NCI-H524 (cell line): ENCODE data around the gene EMC7.
"Not testable (repeated sequence)": the region's sequence is repeated elsewhere in the genome, so short reads cannot be mapped to it uniquely, and the experiment has no call there.

Experiments
- DNase-seq, 2 experiments: peaks; one replicate each; lab custom pipeline; 2025; lab: John Stamatoyannopoulos, UW

Gene EMC7

DNA sequence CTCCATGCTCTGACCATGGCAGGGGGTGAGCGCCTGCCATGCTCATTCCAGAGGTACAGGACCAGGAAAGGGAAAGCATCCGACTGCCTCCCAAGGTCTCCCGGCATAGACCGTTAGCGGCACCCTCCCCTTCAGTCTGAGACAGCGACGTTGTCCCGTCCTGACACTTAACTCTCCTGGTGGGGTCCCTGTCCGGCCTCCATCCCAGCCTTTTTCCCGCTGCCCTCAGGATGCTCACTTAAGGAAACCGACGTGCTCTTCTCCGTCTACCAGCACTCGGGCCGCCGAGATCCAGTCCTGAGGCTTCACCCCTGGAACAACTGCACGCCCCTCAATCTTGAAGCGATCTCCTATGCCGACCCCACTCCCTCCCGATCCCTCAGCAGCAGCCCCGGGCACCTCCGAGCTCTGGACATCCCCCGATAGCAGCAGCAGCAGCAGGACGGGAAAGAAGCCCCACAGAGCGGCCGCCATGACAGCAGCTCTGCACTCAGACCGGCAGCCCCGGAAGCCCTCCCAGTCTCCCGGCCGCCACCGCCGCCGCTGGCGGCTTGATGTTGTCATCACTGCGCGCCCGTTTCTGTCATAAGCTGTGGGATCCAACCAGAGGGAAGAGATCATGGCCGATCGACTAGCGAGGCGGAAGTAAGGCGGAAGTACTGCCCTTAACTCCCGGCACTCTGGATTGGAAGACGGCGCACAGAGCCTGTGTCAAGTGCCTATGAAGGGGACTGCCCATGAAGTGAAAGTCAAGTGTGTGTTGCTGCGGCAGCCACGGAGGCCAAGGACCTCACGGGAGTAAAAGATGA is at the start of gene EMC7, which contains the start of gene PGBD4:
Gene EMC7 (minus strand): TSS at position 497 of the 809 bp plus-strand sequence. CDS start 23 bp downstream, at position 474.
Gene PGBD4 (plus strand): TSS at position 718 of the 809 bp plus-strand sequence. CDS start 449 bp downstream, outside the sequence.
- DNase-seq, result peak; percentile 99

DNA sequence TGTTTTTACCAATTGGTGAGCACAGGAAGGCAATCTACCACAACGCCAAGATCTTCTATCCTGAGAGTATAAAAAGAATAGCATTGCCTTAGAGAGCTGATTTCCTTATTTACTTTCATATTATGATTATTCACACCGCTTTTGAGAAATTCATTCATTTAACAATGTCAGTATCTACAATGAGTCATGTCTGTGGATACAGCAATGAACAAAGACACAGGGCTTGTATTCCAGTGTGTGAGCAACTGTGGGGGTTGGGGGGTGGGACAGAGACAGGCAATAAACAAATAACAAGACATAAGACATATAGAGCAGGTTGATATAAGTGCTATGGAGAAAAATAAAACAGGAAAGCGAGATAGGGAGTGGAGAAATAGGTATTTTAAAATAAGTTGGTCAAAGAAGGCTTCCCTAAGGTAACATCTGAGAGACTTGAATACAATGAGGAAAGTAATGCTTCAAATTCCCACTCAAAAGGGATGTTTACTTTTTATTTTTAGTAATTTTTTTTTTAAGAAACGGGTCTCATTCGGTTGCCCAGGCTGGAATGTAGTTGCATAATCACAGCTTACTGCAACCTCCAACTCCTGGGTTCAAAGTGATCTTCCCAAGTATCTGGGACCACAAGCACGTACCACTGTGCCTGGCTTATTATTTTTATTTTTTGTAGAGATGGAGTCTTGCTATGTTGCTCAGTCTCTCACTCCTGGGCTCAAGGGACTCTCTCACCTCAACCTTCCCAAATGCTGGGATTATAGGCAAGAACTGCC is 45.9 kb upstream of the EMC7 start:
- no peak for DNase-seq

DNA sequence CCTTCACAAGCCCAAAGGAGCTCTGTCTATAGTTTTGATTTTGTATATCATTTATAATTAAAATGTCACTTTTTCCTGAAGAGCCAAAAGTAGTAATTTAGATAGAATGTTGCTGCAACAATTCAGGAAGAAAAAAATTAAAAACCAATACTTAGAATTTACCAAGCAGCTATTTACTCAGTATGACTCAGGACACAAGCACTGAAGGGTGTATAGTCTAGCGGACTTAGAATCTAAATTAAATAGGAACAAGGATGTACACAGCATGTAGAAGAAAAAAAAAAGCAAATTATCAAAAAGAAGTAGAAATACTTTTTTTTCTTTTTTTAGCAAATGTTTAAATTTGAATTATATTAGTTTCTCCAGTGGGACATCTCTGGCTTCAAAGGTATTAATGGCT is 31.8 kb upstream of the EMC7 start:
- no peak for DNase-seq

DNA sequence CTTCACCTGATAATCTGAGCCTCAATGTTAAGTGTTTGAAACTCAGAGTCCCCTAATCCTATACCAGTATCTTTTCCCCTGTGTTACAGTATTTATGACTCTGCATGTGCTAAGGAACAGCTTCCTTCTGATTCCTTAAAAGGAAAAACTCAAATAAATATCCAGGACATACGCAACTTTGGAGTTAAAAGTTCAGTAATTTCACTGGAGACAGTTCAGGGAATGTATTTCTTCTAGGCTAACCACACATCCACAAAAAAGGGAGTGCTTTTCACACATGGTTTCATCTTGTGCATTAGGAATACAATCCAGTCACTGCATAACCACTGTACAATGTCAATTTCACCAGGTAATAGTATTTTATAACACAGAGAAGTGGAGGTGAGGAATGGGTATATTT is 31.2 kb upstream of the EMC7 start:
- no peak for DNase-seq

DNA sequence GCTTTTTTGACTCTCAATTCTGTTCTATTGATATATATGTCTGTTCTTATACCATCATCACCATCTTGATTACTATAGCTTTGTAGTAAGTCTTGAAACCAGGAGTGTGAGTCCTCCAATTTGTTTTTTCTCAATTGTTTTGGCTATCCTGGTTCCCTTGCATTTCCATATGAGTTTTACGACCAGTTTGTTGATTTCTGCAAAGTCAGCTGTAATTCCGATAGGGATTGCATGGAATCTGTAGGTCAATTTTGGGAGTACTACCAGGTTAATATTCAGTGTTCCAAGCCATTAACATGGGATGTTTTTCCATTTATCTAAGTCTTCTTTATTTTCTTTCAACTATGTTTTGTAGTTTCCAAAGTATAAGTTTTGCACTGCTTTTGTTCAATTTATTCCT is 27.2 kb upstream of the EMC7 start:
- no peak for DNase-seq

DNA sequence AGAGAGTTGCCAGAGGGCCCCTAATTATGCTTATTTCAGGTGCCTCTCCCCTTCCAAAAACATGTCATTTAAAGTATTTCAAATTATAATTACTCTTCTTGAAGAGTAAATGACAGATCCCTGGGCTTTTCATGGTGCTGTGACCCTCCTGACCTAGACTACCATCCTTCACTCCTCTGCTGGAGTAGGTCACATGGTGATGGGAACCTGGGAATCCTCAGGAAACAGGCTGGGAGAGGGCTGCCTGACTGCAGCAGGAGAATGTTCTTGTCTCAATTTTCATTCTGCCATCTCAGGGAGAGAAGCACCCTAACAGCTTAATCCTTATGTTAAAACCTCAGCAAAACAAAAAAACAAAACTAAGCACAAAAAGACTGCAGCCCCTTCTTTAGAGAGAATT is 24.9 kb upstream of the EMC7 start:
- DNase-seq, result no peak

DNA sequence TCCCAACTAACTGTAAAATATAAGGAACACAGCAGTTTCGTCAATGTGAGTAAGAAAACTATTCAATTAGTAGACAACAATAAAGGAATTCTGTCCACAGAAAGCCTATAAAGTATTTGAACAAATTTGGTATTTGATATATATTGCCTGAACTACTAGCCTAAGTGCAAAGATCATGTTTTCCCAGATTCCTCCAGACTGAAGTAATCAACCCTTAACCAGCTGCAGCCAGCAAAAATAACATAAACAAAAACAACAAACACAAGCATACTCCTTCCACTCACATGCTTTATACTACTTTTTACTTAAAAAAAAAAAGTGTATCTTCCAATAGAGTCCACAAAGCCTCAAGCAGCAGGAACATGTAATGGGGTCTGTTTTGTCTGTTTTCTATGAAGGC is 24.3 kb upstream of the EMC7 start:
- DNase-seq, result no peak

DNA sequence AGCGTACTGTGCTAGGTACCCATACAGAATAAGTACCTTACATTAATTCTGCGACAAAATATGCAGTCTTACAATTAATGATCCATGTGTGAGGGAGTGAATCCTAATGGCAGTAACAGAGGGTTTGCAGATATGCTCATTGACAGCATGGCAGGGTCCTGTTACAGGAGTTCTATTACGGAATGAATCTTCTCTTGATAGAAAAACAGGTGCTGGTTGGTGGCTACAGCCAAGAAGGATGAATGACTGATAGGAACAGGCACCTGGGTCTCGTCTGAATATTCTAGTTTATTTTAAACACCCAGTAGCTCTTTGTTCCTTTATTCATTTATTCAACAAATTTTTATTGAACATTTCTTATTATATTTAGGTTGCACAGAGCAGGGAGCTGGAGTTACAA is 23.0 kb upstream of the EMC7 start:
- DNase-seq, result no peak

DNA sequence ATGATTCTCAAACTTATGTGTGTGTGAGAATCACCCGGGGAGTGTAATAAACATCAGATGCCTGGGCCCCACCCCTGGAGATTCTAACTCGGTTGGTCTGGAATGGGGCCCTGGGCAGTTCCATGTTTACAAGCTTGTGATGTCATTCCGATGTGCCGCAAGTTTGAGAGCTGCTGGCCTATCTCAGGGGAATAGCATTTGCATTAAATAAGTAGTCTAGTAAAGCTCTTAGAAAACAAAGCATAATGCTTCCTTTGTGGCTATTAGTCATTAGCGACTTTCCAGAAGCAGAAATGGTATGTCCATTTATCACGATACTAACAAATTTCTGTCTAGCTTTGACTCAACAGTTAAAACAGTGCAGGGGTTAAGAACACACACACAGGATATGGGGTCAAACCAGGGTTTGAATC is 21.1 kb upstream of the EMC7 start:
- DNase-seq, result no peak

DNA sequence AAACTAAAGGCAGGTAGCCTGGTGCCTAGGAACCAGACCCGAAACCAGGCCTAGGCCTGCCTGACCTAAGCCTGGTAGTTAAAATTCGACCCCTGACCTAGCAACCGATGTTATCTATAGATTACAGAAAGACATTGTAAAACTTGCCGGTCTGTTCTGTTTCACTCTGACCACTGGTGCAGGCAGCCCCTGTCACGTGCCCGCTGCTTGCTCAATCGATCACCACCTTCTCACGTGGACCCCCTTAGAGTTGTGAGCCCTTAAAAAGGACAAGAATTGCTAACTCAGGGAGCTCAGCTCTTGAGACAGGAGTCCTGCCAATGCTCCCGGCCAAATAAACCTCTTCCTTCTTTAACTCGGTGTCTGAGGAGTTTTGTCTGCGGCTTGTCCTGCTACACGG is 20.1 kb upstream of the EMC7 start:
- not testable (repeated sequence) for DNase-seq

DNA sequence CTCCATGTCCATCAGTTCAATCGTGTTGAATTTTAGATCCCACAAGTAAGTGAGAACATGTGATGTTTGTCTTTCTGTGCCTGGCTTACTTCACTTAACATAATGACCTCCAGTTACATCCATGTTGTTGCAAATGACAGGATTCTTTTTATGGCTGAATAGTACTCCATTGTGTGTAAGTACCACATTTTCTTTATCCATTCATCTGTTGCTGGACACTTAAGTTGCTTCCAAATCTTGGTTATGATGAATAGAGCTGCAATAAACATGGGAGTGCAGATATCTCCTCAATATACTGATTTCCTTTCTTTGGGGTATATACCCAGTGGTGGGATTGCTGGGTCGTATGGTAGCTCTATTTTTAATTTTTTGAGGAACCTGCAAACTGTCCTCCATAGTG is 18.8 kb upstream of the EMC7 start:
- not testable (repeated sequence) for DNase-seq

DNA sequence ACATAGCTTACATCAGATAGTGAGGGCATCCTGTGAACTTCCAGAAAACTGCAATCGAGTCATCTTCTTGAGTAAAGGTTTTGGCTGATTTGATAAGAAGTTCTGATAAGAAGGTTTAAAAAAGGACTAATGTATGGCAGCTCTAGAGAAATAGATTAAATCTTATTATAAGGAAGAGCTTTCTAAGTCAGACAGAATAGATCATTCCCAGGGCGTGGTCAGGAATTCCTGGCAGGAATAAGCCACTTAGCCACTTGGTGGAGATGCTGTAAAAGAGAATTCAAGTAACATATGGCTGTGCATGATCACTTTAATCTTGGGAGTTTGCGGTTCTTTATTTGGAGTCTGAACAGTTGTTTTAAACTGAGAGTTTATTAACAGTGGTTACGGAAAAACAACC is 17.6 kb upstream of the EMC7 start:
- peak; percentile 50 to 89 for DNase-seq

DNA sequence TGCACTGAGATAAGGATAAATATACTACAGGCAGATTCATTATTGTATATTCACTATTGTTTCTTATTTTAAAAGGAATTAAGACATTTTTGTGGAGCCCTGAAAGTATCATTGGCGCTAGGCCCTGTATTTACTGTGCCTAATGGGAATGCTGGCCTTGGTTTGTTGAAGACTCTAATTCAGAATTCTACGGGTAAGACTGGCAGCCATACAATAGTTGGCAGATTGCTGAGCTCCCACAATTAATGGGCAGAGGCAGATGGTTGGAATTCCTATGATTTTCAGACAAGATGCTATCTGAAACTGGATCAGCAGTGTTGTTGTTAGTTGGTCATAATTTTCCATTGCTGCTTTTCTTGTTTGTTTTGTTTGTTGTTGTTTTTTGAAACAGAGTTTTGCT is 15.0 kb upstream of the EMC7 start:
- DNase-seq, result peak; percentile 52 to 78

DNA sequence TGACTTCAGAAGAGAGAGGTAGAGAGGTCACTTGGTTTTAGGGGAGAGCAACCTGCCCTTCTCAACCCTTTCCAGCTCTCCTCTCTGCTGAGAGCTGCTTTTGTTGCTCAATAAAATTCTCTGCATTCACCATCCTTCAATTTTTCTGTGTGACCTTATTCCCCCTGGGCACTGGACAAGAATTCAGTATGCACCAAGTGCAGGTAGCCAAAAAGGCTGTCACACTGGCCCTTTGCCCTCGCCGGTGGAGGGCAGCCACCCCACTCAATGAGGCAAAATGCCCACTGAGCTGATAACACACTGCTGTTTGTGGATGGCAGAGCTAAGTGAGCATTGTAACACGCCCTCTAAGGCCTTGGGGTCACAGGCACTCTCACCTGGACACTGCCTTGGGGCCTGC is 13.1 kb upstream of the EMC7 start:
- DNase-seq, result no peak

DNA sequence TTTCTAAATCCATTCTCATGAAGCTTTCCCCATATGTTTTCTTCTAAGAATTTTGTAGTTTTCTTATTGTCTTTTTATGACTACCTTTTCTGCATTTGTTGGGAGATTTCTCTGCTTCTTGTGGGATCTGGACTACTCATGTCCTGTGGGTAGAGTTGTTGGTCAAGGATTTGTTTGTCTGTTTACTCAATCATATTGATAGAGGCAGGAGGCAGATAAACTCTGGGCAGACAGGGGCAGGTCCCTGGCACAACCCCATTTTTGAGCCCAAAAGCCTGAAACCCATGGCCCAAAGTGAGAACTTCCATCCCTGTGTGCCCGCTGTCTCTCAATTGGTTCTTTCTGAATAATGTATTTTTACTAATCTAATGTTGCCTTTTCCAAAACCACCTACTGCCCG is 12.6 kb upstream of the EMC7 start:
- DNase-seq, result no peak

DNA sequence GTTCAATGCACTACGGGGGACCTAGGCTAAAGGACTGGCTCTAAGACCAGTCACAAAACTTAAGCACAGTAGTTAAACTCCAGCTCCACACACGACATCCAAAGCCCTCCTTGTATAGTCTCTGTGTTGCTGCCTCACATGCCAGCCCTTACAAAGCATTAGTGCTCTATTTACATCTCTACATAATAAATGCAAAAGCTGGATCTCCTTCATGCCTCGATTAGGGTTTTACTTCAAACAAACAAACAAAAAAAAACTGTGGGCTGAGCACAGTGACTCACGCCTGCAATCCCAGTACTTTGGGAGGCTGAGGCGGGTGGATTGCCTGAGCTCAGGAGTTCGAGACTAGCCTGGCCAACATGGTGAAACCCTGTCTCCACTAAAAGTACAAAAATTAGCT is 9.8 kb upstream of the EMC7 start:
- DNase-seq, result no peak

DNA sequence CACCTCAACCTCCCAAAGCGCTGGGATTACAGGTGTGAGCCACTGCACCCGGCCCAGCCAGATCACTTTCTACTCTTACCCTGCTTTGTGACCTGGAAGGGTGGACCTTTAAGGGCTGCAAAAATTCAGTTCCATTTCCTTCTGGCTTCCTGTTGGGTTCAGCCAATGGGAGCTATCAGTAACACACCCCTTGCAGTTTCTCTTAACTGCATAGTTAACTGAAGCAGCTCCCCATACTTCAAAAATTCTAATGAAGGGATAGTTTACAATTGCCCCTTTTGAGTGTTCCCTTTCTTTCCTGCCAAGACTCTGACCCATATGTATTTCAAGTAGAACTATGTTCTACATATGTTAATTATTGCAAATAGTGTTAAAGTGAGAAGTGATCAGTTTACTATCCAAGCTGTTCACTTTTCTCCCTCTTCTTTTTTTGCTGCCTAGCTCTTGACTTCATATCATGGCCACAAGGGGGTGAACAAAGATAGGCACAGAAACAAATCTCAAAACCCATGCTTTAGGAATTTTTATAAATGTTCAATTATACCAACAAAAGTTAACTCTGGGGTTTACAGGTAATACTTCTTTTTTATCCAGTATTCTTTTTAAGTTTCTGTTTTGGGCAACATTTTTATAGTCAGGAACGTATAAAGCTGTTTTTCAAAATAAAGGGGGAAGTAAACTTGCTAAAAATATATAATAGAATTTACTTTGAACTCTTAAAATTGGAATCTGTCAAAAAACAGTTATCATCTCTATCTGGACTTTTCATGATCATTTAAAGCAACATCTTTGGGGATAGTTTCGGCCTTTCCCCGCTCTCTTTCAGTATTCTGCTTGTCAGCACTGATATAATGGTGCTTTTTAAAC is 8.4 kb upstream of the EMC7 start:
- DNase-seq, result peak; percentile 80 to 92

DNA sequence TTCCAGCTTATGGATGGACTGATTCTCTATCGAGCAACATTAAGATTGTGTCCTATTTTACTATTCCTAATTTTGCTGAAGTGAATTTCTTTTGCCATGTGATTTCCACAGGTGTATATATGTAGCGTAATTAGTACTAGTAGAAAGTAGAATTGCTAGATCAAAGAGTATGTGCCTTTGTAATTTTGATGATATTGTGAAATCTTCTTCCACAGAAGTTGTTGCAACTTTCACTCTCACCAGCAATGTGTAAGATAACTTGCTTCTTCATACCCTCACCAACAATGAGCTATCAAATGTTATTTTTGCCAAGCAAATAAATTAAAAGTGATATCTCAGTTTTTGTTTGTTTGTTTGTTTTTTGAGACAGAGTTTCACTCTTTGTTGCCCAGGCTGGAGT is 5.7 kb upstream of the EMC7 start:
- no peak for DNase-seq

DNA sequence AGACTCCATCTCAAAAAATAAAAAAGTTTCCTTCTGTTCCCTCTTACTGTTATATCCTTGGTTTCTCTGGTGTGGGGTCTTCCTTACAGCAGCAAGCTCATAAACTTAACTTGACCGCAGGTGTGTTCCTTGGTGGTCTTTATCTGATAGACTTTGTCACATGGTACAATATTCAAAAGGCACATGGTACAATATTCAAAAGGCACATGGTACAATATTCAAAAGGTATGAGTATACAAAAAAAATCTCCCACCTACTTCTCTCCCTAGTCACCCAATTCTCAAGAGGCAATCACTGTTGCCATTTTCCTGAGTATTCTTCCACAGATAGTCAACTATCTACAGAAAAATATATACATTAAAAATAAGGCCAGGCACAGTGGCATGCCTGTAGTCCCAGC is 4.8 kb upstream of the EMC7 start:
- no peak for DNase-seq

DNA sequence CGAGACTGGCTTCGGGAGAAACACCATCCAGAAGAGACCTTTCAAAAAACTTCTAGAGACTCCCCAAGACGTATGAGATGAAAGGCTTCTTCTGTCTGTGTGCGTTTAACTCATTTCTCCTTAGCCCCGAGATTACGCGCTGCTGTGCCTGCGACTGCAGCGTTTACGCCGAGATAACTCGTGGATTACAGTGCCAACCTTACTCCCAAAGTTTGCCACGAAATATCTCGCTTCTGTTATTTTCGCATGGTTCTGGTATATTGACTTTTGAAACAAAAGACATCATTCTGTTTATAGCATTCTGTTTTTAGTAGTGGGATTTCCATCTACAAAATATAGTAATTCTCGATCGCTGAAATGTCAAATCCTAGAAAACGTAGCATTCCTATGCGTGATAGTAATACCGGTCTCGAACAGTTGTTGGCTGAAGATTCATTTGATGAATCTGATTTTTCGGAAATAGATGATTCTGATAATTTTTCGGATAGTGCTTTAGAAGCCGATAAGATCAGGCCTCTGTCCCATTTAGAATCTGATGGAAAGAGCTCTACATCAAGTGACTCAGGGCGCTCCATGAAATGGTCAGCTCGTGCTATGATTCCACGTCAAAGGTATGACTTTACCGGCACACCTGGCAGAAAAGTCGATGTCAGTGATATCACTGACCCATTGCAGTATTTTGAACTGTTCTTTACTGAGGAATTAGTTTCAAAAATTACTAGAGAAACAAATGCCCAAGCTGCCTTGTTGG is 688 bp upstream of the EMC7 start:
- DNase-seq, result no peak

DNA sequence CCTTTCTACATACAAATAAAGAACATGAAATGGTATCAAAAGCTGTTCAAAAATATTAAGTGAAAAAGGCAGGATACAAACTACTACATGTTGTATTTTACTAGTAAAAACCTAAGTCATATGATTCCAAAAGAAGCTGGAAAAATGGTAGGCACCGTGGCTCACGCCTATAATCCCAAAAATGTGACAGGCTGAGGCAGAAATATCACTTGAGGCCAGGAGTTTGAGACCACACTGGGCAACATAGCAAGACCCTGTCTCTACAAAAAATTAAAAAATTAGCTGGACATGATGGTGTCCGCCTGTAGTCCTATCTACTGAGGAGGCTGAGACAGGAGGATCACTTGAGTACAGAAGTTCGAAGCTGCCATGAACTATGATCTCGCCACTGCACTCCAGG is 1.7 kb downstream of the EMC7 start:
- DNase-seq, result no peak

DNA sequence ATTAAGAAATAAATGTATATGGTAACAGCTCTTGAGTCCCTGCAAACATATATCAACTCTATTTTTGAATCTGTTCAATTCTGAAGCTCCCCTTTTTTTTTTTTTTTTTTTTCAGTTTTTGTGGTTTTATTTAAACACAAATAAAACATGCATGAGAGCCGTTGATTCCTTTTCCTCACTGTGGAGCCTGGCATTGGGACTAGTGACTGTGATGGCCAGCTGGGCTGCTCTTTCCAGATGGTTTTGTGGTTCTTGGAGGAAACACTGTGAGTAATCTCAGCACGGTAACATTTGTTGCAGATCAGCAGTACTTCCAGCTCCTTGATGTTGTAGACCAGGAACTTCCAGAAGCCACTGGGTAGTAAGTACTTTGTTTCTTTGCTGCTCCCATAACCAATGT is 15.9 kb downstream of the EMC7 start:
- no peak for DNase-seq
